Left colon (tissue), 2 donors: Measurements from ENCODE around the gene FHIP1B. TPM values are rescaled to one million over a fixed set of nuclear protein-coding genes. Genes with fewer than 3 reads are reported as not detected.

Source experiments
- total RNA-seq, 2 donors: library from RNA; stranded (reverse); fragmentation: NEBNext Ultra II Directional; extraction: Animal tissue kit (Norgen Biotek cat#: 25700); gene quantifications; one replicate each; pipeline ENCODE4 v1.2.1, GENCODE V29; 2021
- donor health status: DM: no; HTN: no; CAD: no.
- donor health status: DM: yes; HTN: yes; CAD: no.

Gene FHIP1B
- total RNA-seq, 2 donors from 2014 or later = 93.2 to 103 TPM

Other genes starting within 250 kb of the FHIP1B start
- gene OR52L1, start 247.7 kb downstream of the FHIP1B start, total RNA-seq = not detected
- under 1 TPM in 1 of 2 donors, not detected in 1; 0.12 TPM for gene OR56A4, start 227.7 kb downstream of the FHIP1B start, total RNA-seq
- gene OR56A1, start 203.9 kb downstream of the FHIP1B start, total RNA-seq = under 1 TPM in 1 of 2 donors, not detected in 1; 0.03 TPM
- gene OR56B4, start 127.0 kb downstream of the FHIP1B start, total RNA-seq = not detected
- gene OR52B2, start 64.3 kb downstream of the FHIP1B start, total RNA-seq = not detected
- not detected for gene OR52W1, start 35.4 kb downstream of the FHIP1B start, total RNA-seq
- gene C11orf42, start 29.1 kb downstream of the FHIP1B start, total RNA-seq = not detected
- under 1 TPM in 1 of 2 donors, not detected in 1; 0.14 TPM for gene CNGA4, start 4.5 kb upstream of the FHIP1B start, total RNA-seq
- not detected for gene CCKBR, start 25.2 kb upstream of the FHIP1B start, total RNA-seq
- 10 to 100 TPM in 1 of 2 donors, 1 to 10 TPM in 1; 4.6 to 22.4 TPM for gene CAVIN3, start 85.9 kb upstream of the FHIP1B start, total RNA-seq
- 100 to 1,000 TPM in 1 of 2 donors, 10 to 100 TPM in 1; 50.8 to 136 TPM for gene SMPD1, start 155.8 kb upstream of the FHIP1B start, total RNA-seq
- gene APBB1, start 184.5 kb upstream of the FHIP1B start, total RNA-seq = 10 to 100 TPM in 1 of 2 donors, 1 to 10 TPM in 1; 5.2 to 11.2 TPM
- gene HPX, start 206.4 kb upstream of the FHIP1B start, total RNA-seq = 1 to 10 TPM; 2.4 to 2.5 TPM
- 10 to 100 TPM; 37.6 to 49.3 TPM for gene TRIM3, start 239.3 kb upstream of the FHIP1B start, total RNA-seq
- 10 to 100 TPM; 70.2 to 85.6 TPM for gene ARFIP2, start 246.7 kb upstream of the FHIP1B start, total RNA-seq
- 10 to 100 TPM; 47.8 to 48.6 TPM for gene TIMM10B, start 246.9 kb upstream of the FHIP1B start, total RNA-seq